Kidney epithelial cell (primary cell): ENCODE data around the gene CCDC81. TPM values are rescaled to one million over a fixed set of nuclear protein-coding genes. Genes with fewer than 3 reads are reported as not detected.

Source experiments
- DNase-seq: peaks from one replicate; pipeline ENCODE4 v3.0.0-alpha.2; 2010; ENCODE audit warnings: low read depth
- H3K27me3 ChIP-seq: 2 replicates; pipeline ENCODE4 v1.6.0; 2011; ENCODE audit warnings: low read length; ENCODE audit not compliant: control insufficient read depth, insufficient read depth
- H3K36me3 ChIP-seq: 2 replicates; pipeline ENCODE4 v1.5.1; 2011; ENCODE audit warnings: low read length; ENCODE audit not compliant: control insufficient read depth, insufficient read depth
- H3K4me3 ChIP-seq: 2 replicates; pipeline ENCODE4 v1.5.1; 2011; ENCODE audit warnings: low read depth, mild to moderate bottlenecking, control low read depth, low read length
- CTCF ChIP-seq: IDR thresholded peaks from 2 replicates; pipeline ENCODE4 v1.5.1; 2011; ENCODE audit warnings: mild to moderate bottlenecking, moderate library complexity, low read length, control low read depth, inconsistent platforms; ENCODE audit not compliant: insufficient read depth, poor library complexity, severe bottlenecking
- total RNA-seq: library from RNA; depleted of rRNA; stranded (reverse); fragments of >200 nt; gene quantifications from 2 replicates; pipeline ENCODE4 v1.2.3, GENCODE V29; 2015

The CCDC81 gene
- total RNA-seq, 1 donor from 2014 or later: not detected

GRCh38 chr11:86447763-86448480, 73.2 kb downstream of the CCDC81 start:
- Histone ChIP-seq H3K4me3 (no peak overlapping the region), H3K36me3 (no peaks in the 10 kb centered on the region), H3K27me3 (no peaks in the 10 kb centered on the region)
- TF ChIP-seq CTCF: no peak
- no peak for DNase-seq

DNA sequence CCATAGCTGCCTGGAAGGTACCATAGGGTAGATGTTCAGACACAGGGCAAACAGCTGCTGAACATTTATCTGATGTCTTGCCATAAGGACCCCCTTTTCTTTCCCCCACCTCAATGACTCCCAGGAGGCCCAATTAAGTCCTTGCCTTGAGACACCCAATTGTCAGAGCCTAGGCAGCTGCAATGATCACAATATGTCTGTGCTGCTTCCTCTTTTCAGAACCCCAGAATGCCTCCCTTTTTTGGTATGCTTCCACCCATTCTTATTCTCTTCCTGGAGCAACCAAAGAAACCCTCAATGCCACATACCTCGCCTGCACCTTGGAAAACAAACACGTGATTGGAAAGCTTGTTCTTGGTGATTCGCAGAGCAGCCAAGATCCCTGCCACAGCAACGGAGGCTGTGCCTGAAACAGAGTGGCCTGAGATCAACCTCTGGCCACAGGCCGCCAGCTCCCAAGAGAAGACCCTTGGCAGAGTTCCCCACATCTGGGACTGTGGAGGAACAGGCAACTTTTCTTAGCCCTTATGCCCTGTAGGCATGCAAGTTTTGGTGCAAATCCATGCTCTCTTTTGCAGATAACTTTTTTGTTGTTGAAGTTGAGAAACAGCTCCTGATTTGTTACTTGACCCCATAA, 75.4 kb downstream of the CCDC81 start:
- Histone ChIP-seq H3K36me3 (no peaks in the 10 kb centered on the region), H3K4me3 (no peak overlapping the region), H3K27me3 (no peaks in the 10 kb centered on the region)
- TF ChIP-seq CTCF: no peak
- no peak for DNase-seq

GRCh38 chr11:86453290-86454030, 78.8 kb downstream of the CCDC81 start:
- TF ChIP-seq CTCF: no peak
- no peak overlapping the region for H3K4me3 ChIP-seq
- DNase-seq: no peak
- H3K27me3 ChIP-seq: no peaks in the 10 kb centered on the region
- no peaks in the 10 kb centered on the region for H3K36me3 ChIP-seq

DNA sequence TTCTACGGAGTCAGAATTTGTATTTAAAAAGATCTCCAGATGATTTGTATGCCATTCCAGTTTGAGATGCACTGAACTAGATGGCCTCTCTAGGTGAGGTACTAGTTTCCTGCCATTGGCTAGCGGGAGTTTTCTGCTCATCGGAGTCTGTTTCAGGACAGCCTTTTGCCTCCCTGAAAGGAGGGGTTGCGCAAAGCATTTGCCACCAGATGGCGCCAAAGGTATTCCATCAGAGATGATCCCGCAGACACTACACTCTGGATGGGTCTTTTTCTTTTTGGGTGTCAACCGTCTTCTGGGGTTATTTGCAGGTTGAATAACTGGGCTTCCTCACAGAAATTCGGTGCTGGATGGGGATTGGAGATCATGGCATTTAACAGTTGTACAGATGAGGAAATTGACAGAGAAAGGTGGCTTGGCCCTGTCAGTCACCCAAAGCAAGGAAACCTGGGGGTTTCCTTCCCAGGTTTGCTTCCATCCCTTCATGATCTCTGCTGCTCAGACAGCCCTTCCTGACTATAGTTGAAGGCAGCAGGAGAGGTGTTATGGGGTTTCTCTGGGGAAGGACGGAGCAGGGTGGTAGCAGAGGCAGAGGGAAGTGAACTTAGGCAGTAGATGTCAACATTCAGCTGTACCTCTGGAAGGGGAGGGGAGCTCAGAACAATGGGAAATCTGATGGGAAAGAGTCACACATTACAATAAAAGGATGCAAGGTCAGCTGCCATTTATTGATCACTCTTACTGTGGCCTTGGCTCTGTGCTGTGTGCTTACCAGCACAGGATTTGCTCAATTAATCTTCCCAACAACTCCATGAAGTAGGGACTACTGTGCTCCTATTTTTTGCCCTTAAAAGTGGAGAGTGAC, 81.6 kb downstream of the CCDC81 start:
- Histone ChIP-seq H3K36me3 (no peaks in the 10 kb centered on the region), H3K4me3 (no peak overlapping the region), H3K27me3 (no peaks in the 10 kb centered on the region)
- DNase-seq: no peak
- TF ChIP-seq CTCF: peak; percentile 87

DNA sequence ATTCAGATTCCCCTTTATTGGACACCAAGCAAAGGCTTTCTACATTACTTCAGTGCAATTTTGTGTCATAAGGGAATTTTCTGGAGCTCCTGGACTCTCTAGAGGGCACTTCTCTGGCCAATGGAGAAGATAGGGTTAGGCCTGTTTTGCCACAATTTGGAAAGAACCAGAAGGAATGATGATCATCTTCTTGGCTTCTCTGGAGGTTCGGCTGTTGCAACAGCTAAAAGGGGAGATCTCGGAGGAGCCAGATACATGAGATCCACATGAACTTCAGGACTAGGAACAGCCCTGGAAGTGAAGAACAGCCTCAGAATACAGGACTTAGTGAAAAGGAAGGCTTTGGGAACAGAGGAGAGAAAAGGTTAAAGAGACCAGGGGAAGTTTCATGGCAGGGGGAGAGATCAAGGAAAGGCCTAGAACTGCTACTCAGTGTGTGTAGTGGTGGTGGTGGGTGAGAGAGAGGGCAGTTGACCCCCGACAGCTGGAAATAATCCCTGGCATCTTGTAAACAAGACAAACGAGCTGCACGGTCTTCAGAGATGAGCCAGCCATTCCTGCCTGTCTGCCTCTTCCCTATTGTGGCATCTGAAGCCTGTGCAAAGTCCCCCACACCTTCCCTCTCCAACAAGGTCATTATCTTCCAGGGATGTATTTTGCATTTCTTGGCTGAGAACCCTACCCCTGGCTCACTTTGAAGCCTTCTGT, 83.8 kb downstream of the CCDC81 start:
- no peaks in the 10 kb centered on the region for H3K27me3 ChIP-seq
- TF ChIP-seq CTCF: no peak
- DNase-seq: no peak
- H3K36me3 ChIP-seq: no peaks in the 10 kb centered on the region
- no peak overlapping the region for H3K4me3 ChIP-seq
